Muscle layer of duodenum (tissue), 2 donors: ENCODE results near the gene CCDC187.

Experiments
- H3K27ac ChIP-seq: one replicate; pipeline ENCODE4 v1.7.0; 2013; ENCODE audit warnings: mild to moderate bottlenecking, low read length
- H3K27me3 ChIP-seq: one replicate; pipeline ENCODE4 v1.7.0; 2013; ENCODE audit warnings: low read depth, mild to moderate bottlenecking, control low read depth, low read length
- H3K36me3 ChIP-seq, 2 donors: one replicate each; pipeline ENCODE4 v1.7.0; 2013; ENCODE audit warnings: low read length in 2 of 2, control low read depth in 1 of 2, mild to moderate bottlenecking in 1 of 2; ENCODE audit not compliant: insufficient read depth in 2 of 2, control insufficient read depth in 1 of 2
- H3K4me1 ChIP-seq, 2 donors: one replicate each; pipeline ENCODE4 v1.7.0; 2013; ENCODE audit warnings: low read length in 2 of 2, mild to moderate bottlenecking in 2 of 2, control low read depth in 1 of 2, moderate library complexity in 1 of 2; ENCODE audit not compliant: insufficient read depth in 2 of 2, control insufficient read depth in 1 of 2
- H3K4me3 ChIP-seq, 2 donors: one replicate each; pipeline ENCODE4 v1.7.0; 2013; ENCODE audit warnings: low read length in 2 of 2, low read depth in 1 of 2, mild to moderate bottlenecking in 1 of 2
- H3K9me3 ChIP-seq, 2 donors: one replicate each; pipeline ENCODE4 v1.7.0; 2013; ENCODE audit warnings: low read length in 2 of 2, control low read depth in 1 of 2, mild to moderate bottlenecking in 1 of 2; ENCODE audit not compliant: control insufficient read depth in 1 of 2
- donor health status: healthy.

CCDC187 gene

GRCh38 chr9:136302527-136302926 is 1.4 kb downstream of the CCDC187 start:
- H3K4me1 ChIP-seq: no peaks in the 10 kb centered on the region
- no peaks in the 10 kb centered on the region for H3K36me3 ChIP-seq
- no peak overlapping the region for H3K4me3 ChIP-seq
- no peak overlapping the region for H3K27ac ChIP-seq
- H3K9me3 ChIP-seq: no peaks in the 10 kb centered on the region
- H3K27me3 ChIP-seq: no peaks in the 10 kb centered on the region

- H3K27ac ChIP-seq: no peak overlapping the region
- H3K27me3 ChIP-seq: no peaks in the 10 kb centered on the region
- no peaks in the 10 kb centered on the region for H3K9me3 ChIP-seq
- no peaks in the 10 kb centered on the region for H3K4me1 ChIP-seq
- no peaks in the 10 kb centered on the region for H3K36me3 ChIP-seq
- H3K4me3 ChIP-seq: no peak overlapping the region
Measured at GRCh38 chr9:136300866-136301265, 3.0 kb downstream of the CCDC187 start.

- Histone ChIP-seq H3K27me3 (no peaks in the 10 kb centered on the region), H3K9me3 (no peaks in the 10 kb centered on the region), H3K27ac (no peak overlapping the region), H3K36me3 (no peaks in the 10 kb centered on the region), H3K4me1 (no peaks in the 10 kb centered on the region), H3K4me3 (no peak overlapping the region)
Measured at GRCh38 chr9:136300016-136300545, 3.8 kb downstream of the CCDC187 start.

GRCh38 chr9:136299541-136299940 is 4.4 kb downstream of the CCDC187 start:
- no peaks in the 10 kb centered on the region for H3K4me1 ChIP-seq
- H3K9me3 ChIP-seq: no peaks in the 10 kb centered on the region
- no peaks in the 10 kb centered on the region for H3K27me3 ChIP-seq
- H3K4me3 ChIP-seq: no peak overlapping the region
- H3K27ac ChIP-seq: no peak overlapping the region
- no peaks in the 10 kb centered on the region for H3K36me3 ChIP-seq

GRCh38 chr9:136299116-136299515 is 4.8 kb downstream of the CCDC187 start:
- no peaks in the 10 kb centered on the region for H3K9me3 ChIP-seq
- no peaks in the 10 kb centered on the region for H3K36me3 ChIP-seq
- no peaks in the 10 kb centered on the region for H3K4me1 ChIP-seq
- H3K27me3 ChIP-seq: no peaks in the 10 kb centered on the region
- H3K27ac ChIP-seq: no peak overlapping the region
- no peak overlapping the region for H3K4me3 ChIP-seq

GRCh38 chr9:136297766-136298735 is 5.8 kb downstream of the CCDC187 start:
- H3K27ac ChIP-seq: no peak overlapping the region
- H3K36me3 ChIP-seq: no peaks in the 10 kb centered on the region

GRCh38 chr9:136297016-136297691 is 6.7 kb downstream of the CCDC187 start:
- Histone ChIP-seq H3K27me3 (no peaks in the 10 kb centered on the region), H3K4me1 (no peaks in the 10 kb centered on the region), H3K27ac (no peak overlapping the region), H3K9me3 (no peaks in the 10 kb centered on the region), H3K4me3 (peak overlapping the region in 1 of 2 donors; percentile 7), H3K36me3 (no peaks in the 10 kb centered on the region)

More at GRCh38 chr9:136297766-136298735, 5.8 kb downstream of the CCDC187 start:
- H3K9me3 ChIP-seq: no peaks in the 10 kb centered on the region
- H3K4me1 ChIP-seq: no peaks in the 10 kb centered on the region
- no peaks in the 10 kb centered on the region for H3K27me3 ChIP-seq
- H3K4me3 ChIP-seq: no peak overlapping the region

GRCh38 chr9:136296434-136297015 is 7.4 kb downstream of the CCDC187 start:
- no peaks in the 10 kb centered on the region for H3K36me3 ChIP-seq
- H3K27me3 ChIP-seq: no peaks in the 10 kb centered on the region
- no peaks in the 10 kb centered on the region for H3K9me3 ChIP-seq
- H3K4me3 ChIP-seq: no peak overlapping the region
- H3K27ac ChIP-seq: no peak overlapping the region
- H3K4me1 ChIP-seq: no peaks in the 10 kb centered on the region

- no peaks in the 10 kb centered on the region for H3K27me3 ChIP-seq
- no peaks in the 10 kb centered on the region for H3K36me3 ChIP-seq
- H3K27ac ChIP-seq: no peak overlapping the region
- H3K4me3 ChIP-seq: no peak overlapping the region
- H3K4me1 ChIP-seq: no peaks in the 10 kb centered on the region
- no peaks in the 10 kb centered on the region for H3K9me3 ChIP-seq
Measured at GRCh38 chr9:136295542-136296433, 8.1 kb downstream of the CCDC187 start.

- no peak overlapping the region for H3K4me3 ChIP-seq
- H3K27me3 ChIP-seq: no peaks in the 10 kb centered on the region
- H3K27ac ChIP-seq: no peak overlapping the region
Measured at GRCh38 chr9:136295055-136295454, 8.8 kb downstream of the CCDC187 start.

More at GRCh38 chr9:136295055-136295454, 8.8 kb downstream of the CCDC187 start:
- Histone ChIP-seq H3K4me1 (no peaks in the 10 kb centered on the region), H3K9me3 (no peaks in the 10 kb centered on the region), H3K36me3 (no peaks in the 10 kb centered on the region)
